HL-60/S4 treated with phorbol 12-myristate 13-acetate at 8.2 ng/mL for 4 days and 3 days (cell line): ENCODE measurements around the gene ST3GAL3.

ENCODE experiments used
- in situ Hi-C: fragments of 300-500 bp; cut with MboI; formaldehyde crosslinking; loops from 2 replicates; pipeline ENCODE4 v1.15.0; 2022; ENCODE audit warnings: low sequenced_read_pairs

Gene ST3GAL3

DNA sequence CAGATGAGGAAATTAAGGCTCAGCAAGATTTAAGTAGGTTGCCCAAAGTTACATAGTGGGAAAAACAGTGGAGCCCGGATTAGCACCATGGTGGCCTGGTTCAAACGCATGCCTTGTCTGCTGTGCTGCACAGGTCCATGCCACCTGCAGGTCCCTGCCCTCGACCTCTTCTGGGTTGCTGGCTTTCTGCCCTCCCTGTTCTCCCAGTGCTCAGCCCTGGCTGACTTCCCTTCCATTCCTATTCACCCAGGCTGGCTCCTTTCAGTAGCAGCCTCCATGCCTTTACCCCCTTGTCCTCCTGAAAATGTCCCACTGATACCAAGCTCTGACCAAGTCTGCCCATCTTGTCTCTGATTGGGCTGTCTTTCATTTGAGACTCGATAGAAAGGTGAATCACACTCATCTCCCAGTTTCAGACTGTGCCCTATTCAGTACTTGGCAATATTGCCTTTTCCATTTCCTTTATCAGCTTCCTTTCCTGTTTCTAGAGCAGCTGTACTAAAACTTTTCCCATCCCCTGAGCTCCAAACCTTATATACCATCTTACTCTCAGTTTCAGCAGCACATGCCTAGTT, 75.8 kb downstream of the ST3GAL3 start:
- in situ Hi-C loops, result no loop called here

DNA sequence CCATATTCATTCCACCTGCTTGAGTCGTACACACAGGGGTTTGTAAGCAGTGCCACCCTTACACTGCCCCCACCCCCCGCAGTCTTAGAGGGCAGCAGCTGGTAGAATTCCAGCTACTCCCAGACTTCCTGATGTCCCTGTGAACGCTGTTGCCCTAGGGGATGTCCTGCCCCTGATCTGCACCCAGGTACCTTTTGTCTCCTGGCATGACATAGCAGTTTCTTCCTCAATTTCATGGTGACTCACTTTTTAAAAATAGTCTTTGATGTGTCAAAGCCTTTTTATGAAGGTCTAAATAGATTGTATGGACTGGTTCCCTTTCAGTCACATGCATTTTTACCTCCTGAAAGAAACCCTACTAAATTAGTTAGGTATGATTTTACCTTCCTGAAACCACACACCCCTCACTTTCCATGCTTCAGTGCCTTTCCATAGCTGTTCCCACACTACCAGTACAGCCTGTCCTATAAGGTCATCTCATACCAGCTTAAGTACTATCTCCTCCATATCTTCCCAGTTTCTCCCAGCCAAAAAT, 76.4 kb downstream of the ST3GAL3 start:
- in situ Hi-C loops, result no loop called here

DNA sequence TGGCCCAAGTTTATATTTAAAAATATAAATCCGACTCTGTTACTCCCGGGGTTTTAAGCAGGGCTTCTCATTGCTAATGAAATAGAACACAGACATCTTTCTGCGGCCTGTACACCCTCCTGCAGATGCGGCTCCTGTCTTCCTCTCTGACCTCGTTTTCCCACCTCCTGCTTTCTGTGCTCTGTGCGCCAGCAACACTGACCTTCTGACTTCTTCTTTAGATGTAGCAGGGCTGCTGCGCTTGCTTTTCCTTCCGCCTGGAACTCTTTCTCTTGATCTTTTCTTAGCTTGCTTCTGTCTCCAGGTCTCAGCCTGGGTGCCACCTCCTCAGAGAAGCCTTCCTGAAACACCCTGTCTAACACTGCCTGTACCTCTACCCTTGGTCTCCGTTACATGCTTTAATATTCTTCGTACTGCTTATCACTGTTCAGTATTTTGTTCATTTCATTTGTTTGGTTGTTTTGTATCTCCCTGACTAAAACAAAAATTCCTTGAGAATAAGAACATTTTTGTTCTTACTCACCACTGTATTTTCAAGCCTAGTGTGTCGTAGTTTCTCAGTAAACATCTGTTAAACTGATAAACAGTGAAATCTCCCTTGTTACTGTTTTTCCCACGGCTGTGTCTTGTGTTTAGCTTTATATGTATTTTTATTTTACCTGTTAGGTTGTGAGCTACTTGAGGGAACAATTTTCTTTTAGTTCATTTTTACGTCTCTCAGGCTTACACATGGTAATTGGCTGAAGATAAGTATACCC, 79.0 kb downstream of the ST3GAL3 start:
- in situ Hi-C loops, result no loop called here

DNA sequence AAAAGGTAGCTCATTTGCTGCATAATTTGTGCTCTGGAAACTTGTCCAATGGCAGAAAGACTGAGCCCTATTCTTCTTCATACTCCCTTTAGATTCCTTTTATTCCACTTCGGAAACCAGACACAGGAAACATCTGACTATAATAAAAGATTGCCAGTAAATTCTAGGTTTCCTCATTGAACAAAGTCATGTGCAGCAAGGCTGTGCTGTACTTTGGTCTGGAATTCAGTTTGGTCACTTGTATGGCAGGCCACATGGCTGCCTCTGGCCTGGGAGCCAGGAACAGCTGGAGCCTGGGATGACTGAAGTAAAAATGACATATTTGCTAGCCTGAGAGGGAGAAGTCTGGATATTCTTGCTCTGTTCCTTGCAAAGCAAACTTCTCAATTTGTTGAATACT, 79.6 kb downstream of the ST3GAL3 start:
- in situ Hi-C loops, result no loop called here

DNA sequence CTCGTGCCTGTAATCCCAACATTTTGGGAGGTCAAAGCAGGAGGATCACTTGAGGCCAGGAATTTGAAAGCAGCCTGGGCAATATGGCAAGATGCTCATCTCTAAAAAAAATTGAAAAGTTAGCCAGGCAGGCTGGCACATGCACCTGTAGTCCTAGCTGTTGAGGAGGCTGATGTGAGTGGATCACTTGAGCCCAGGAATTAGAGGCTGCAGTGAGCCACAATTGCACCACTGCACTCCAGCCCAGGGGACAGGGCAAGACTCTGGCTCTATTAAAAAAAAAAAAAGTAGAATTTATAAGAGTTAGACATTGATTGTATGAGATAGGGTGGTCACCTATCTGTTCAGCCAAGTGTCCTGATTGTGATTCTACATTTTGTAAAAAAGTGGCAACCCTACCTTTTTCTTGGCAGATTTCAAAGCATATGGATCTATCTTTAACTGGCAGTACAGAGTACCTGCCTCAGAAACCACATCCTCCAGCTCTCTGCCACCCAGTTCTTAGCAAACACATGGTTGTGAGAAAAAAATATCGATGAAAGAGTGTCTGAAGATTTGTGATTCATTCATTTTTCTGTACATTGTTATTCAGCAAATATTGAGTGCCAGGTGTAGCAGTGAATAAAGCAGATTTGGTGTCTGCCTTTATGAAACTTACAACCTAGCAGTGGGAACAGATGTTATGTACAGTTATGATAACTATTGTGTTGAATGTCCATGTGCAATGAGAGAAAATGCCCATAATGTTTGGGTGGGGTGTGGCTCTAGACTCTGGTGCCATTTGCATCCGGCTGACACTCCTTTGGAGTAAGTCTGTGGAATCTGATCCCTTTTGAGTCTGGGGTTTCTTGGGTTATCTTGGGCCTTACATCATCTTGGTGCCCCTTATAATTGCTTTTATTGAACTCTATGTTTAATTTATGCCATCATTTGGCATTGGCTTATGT, 82.5 kb downstream of the ST3GAL3 start:
- in situ Hi-C loops, result no loop called here

DNA sequence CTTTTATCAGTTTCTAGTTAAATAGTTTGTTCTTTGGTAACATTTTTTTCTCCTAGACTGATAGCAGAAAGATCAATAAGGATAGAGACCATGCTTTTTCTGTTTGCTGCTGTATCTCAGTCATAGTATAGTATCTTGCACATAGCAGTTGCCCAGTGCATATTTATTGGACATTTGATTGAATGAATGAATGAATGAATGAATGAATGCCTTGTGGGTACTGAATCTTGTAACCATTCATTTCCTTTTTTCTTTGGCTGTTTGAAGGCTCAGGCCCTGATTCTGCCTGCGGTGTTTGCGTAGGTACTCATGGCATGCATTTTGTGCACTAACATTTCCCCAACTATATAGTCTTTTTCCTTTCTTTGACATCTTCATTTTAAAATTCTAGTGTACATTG, 83.9 kb downstream of the ST3GAL3 start:
- in situ Hi-C loops, result no loop called here

DNA sequence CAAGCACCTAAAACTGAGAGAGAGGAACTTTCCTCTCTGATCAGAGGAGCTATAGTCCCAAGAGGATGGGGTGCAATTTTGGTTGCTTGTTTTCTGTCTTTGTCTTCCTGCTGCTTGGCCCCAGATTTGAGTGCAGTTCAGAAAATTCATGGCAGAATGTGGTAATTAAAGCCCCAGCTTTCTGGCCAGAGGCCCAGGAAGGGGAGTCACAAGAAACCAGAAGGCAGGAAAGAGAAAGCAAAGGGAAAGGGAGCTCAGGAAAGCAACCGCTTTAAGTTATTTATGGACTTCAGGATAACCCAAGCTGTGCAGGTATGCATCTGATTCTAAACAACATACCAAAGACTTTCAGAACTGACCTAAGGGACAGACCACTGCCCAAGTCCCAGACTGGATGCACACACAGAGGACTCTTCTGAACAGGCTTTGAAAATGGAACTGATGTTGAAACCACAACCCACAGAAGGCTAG, 88.8 kb downstream of the ST3GAL3 start:
- in situ Hi-C loops, result no loop called here

DNA sequence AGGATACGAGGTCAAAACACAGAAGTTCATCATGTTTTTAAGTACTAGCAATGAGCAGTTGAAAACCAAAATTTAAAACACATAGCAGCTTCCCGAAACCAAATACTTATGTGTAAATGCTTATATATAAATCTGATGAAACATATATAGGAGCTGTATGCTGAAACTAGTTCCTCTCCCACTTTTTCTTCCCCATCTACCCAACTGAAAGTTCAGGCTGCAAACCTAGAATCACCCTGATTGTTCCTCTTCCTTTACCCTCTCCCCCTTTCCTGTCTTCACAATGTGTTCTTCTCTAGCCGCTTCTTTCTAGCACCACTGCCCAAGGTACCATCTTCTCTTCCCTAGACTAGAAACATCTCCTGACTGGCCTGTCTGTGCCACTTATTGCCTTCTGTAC, 90.6 kb downstream of the ST3GAL3 start:
- in situ Hi-C loops, result no loop called here

DNA sequence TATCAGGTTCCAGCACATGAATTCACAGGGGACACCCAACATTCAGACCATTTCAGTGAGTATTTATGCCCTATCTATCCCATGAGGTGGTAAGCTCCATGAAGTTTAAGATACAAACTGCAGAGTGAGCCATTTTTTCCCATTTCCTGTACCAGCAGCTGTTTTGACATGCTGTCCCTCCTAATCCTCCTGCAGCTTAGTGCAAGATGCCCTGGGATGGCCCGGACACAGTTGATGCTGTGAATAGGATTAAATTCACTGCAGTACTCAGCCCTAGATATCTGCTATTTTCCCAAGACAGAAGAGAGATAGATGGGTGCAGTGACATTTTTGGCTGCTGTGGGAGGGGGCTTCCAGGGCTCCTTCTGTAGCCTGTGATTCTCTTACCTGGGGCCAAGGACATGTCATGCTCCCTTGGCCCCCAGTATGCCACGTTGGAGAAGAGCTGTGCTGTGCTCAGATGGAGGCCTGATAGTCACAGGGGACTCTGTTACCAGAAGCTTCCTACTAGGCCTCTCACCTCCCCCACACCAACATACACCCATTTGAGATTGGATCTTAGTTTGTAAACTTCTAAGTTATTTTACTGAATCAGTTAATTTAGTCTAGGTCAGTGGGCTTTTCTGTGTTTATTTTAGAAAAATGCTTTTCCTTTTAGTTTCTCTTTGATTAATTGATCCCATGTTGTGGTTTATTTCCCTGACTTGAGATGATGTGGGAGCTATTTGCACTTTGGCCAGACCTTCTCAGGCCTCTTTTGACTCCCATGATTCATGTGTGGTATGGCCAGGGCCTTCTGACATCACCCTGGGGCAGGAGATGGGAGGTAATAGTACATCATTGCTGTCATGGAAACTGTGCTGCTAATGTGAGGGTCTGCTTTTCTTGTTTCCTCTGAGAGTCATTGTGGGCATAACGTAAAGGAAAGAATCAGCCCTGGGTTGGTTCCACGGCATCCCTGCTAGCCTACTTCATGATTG, 92.6 kb downstream of the ST3GAL3 start:
- in situ Hi-C loops, result no loop called here

DNA sequence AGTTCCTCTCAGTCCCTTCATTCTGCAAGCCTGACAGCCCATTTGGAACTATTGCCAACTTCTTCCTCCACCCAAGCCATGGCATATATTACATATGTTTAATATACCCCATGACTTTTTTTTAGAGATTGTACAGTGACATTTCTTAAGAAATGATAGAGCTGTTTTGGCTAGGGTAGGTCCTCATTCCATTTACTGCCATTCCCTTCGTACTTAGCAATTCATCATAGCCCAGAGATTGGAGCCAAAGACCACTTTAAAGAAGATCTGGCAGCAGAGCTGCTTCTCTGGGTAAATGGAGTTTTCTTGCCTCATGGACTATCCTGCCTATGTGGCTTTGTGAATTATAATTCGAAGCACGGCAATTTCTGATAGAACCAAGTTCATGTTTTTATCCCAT, 93.4 kb downstream of the ST3GAL3 start:
- in situ Hi-C loops, result no loop called here

DNA sequence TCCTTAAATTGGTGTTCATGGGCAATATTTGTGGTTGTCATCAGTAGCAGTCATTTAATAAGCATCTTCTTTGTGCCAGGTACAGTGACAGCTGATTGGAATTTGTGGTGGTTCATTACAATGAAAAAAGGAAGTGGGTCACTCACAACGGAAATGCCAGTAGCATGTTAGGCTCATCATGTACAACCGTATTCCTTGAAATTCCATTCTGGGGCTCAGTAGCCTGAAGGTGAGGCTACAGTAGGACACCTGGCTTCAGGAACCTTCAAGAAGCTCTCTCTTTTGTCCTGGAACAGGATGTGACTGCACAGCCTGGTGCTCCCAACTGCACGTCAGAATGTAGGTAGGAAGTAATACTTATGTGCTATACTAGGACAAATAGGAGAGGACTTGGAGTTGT, 93.9 kb downstream of the ST3GAL3 start:
- in situ Hi-C loops, result no loop called here

DNA sequence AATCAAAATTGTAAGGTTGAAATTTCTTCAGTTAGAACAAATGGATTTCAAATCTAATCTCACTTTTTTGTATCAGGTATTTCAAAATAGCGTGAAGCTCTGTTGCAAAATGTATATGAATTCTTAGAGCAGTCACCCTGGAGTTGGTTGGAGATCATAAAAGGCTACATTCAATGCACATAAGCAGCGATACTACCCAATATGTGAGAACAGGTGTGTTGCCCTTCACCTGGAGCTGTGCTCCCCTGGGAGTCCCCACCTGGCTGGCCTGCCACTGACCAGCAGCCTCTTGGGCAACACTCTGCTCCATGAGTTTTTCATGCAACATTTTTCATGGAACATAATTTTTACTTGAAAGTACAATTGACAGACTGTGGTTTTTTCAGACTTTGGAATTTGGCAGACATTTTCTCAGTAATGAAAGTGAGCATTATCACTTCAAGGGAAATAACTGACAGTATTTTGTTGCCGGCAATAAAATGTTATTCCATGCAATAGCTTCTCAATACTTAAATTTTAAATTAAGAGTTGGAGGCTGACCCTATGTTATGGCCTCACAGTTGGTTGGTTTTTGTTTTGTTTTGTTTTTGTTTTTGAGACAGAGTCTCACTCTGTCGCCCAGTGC, 95.1 kb downstream of the ST3GAL3 start:
- in situ Hi-C loops, result no loop called here

DNA sequence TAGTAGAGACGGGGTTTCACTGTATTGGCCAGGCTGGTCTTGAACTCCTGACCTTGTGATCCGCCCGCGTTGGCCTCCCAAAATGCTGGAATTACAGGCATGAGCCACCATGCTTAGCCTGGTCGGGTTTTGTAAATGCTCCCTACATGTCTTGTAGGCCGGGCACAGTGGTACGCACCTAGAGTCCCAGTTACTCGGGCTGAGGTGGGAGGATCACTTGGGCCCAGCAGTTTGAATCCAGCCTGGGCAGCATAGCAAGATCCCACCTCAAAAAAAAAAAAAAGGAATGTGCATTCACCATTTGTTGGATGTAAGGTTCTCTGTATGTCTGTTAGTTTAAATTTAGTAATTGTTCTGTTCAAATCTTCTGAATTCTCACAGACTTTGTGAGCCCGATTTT, 95.8 kb downstream of the ST3GAL3 start:
- in situ Hi-C loops, result no loop called here

DNA sequence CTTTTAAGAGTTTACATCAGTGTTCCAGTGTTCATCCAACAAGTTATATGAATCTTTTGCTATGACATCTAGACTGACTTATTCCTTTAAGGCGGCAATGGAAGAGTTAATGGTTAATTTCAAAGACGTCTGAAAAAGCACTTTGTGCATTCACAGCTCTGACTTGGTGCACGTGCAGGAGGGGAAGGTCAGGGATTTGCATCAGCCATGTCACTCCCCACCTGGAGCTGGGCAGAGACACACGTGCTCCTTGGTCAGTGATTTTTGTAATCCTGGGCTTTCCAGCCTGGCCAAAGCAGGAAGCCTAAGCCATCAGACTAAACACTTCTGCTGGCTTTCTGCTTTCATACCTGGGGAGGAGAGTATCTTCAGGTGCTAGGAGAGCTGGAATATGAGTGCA, 96.3 kb downstream of the ST3GAL3 start:
- in situ Hi-C loops, result no loop called here

DNA sequence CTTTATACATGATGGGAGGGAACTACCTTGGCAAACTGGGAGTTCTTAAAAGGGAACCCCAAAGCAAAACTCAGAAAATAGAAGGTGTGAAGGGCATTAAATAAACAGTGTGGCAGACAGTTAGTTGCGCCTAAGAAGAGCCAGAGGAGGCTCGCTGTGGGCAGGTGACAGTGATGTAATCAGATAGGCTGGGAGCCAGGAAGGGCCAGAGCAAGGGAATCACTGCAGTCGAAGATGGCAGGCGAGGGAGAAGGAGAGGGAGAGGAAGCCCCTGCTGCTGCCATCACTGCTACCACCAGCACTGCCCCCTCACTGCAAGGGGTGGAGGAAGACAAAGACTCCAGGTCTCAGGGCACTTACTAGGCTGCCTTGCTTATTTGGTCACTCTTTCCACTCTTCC, 97.2 kb downstream of the ST3GAL3 start:
- in situ Hi-C loops, result no loop called here

DNA sequence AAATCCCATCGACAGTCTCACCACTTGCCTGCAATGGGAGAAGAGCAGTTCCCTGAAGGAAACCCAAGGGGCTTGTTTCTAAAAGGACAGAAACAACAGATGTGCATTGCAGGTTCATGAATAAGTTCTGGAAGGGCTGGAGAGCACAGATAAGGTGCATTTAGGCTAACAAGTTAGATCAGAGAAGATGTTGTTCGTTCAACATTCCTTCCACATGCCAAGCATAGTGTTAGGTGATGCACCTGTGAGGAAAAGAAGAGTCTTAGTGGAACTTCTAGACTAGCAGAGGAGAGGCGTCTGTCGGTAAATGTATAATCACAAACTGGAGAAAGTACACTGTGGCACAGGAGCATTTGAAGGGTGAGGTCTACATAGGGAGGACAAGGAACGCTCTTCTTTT, 98.0 kb downstream of the ST3GAL3 start:
- in situ Hi-C loops, result no loop called here

DNA sequence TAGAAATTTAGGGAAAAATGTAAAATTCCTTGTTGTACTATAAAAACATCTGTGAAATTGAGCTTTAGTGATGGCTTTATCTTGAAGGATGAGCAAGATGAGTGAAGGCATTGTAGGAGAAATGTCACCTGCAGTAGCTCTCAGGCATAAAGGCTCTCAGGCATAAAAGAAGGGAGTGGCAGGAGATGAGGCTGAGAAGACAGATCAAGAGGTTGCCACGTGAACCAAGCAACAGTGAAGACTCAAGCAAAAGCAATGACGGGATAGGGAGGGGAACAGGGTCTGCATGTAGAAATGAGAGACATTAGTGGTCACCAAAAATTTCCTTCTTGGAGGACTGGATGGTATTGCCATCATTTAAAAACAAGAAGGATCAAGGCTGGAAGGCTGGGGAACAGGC, 98.8 kb downstream of the ST3GAL3 start:
- in situ Hi-C loops, result no loop called here

DNA sequence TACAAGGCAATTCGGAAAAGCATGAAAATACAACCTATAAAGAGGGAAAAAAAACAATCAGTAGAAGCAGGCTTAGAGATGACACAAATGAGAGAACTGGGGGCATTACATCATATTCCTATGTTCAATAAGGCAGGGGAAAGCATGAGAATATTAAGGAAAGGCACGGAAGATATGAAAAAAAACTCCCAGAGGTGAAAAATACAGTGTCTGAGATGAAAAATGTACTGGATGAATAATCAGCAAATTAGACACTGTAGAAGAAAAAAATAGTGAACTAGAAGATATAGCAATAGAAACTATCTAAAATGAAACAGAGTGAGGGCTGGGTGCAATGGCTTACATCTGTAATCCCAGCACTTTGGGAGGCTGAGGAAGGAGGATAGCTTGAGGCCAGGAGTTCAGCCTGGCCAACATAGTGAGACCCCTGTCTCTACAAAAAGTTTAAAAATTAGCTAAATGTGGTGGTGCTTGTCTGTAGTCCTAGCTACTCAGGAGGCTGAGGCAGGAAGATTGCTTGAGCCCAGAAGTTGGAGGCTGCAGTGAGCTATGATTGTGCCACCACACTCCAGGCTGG, 101.8 kb downstream of the ST3GAL3 start:
- in situ Hi-C loops, result no loop called here

DNA sequence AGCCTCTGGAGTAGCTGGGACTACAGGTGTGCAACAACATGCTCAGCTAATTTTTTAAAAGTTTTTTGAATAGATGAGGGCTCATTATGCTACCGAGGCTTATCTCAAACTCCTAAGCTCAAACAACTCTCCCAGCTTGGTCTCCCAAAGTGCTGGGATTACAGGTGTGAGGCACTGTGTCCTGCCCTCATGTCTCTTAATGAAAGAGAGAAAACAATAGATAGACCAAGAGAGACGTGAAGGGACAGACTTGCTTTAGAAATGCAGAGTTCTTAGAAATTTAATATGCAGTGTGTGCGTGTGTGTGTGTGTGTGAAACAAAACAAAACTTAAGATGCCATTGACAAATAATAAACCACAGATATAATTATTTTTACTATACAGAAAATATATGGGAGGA, 105.2 kb downstream of the ST3GAL3 start:
- in situ Hi-C loops, result no loop called here
